Endodermal cell (in vitro differentiated cells): ENCODE data around the gene HAUS1. TPM values are rescaled to one million over a fixed set of nuclear protein-coding genes. Genes with fewer than 3 reads are reported as not detected.
"Not testable (repeated sequence)": the region's sequence is repeated elsewhere in the genome, so short reads cannot be mapped to it uniquely, and the experiment has no call there.

Source experiments
- DNase-seq: peaks from one replicate; pipeline ENCODE4 v3.0.0-alpha.2; 2017
- H3K27ac ChIP-seq: 2 replicates; pipeline ENCODE4 v1.5.1; 2013; ENCODE audit warnings: mild to moderate bottlenecking, low read depth, low read length, moderate library complexity
- H3K27me3 ChIP-seq: 2 replicates; pipeline ENCODE4 v1.6.1; 2013; ENCODE audit warnings: mild to moderate bottlenecking, low read length, moderate library complexity; ENCODE audit not compliant: insufficient read depth, control insufficient read depth, poor library complexity, severe bottlenecking
- H3K36me3 ChIP-seq: 2 replicates; pipeline ENCODE4 v1.7.0; 2013; ENCODE audit warnings: mild to moderate bottlenecking, low read length, moderate library complexity; ENCODE audit not compliant: control insufficient read depth, insufficient read depth
- H3K4me1 ChIP-seq: one replicate; pipeline ENCODE4 v1.7.0; 2013; ENCODE audit warnings: low read length; ENCODE audit not compliant: control insufficient read depth, insufficient read depth
- H3K4me3 ChIP-seq: 2 replicates; pipeline ENCODE4 v1.5.1; 2013; ENCODE audit warnings: mild to moderate bottlenecking, low read length, moderate library complexity
- H3K9ac ChIP-seq: 2 replicates; pipeline ENCODE4 v1.6.1; 2013; ENCODE audit warnings: mild to moderate bottlenecking, low read length, moderate library complexity; ENCODE audit not compliant: poor library complexity, severe bottlenecking; ENCODE audit errors: extremely low read depth
- H3K9me3 ChIP-seq: 2 replicates; pipeline ENCODE4 v1.6.1; 2013; ENCODE audit warnings: mild to moderate bottlenecking, low read length, moderate library complexity; ENCODE audit not compliant: control insufficient read depth
- H3K27ac Mint-ChIP-seq: 2 replicates; pipeline ENCODE4 v1.8.0; 2020; ENCODE audit warnings: mixed read lengths
- H3K27me3 Mint-ChIP-seq: 2 replicates; pipeline ENCODE4 v1.8.0; 2021; ENCODE audit warnings: mild to moderate bottlenecking, mixed read lengths; ENCODE audit not compliant: insufficient read depth
- H3K36me3 Mint-ChIP-seq: 2 replicates; pipeline ENCODE4 v1.8.0; 2020; ENCODE audit warnings: low read depth, mixed read lengths
- H3K4me1 Mint-ChIP-seq: 2 replicates; pipeline ENCODE4 v1.8.0; 2020; ENCODE audit warnings: mixed read lengths
- H3K4me3 Mint-ChIP-seq: 2 replicates; pipeline ENCODE4 v1.8.0; 2020; ENCODE audit warnings: mild to moderate bottlenecking, moderate library complexity, mixed read lengths
- H3K9me3 Mint-ChIP-seq: 2 replicates; pipeline ENCODE4 v1.8.0; 2020; ENCODE audit warnings: mild to moderate bottlenecking, mixed read lengths
- CTCF ChIP-seq: fragments of 200-600 bp; sonication (generic); conservative IDR thresholded peaks from 2 replicates; pipeline ENCODE4 v1.5.0; 2021; ENCODE audit warnings: antibody characterized with exemption, mild to moderate bottlenecking
- WGBS, 2 experiments: methylation state at CpG; one replicate each; pipeline versions ENCODE4 v1.1.5 to v1.1.7; 2013; ENCODE audit warnings: missing lambda C conversion rate in 2 of 2, mixed read lengths in 1 of 2; ENCODE audit not compliant: insufficient coverage in 1 of 2, insufficient read length in 1 of 2; 5-methylcytosine and 5-hydroxymethylcytosine counted together
- total RNA-seq, 2 donors: library from RNA; stranded (reverse); fragmentation: NEBNext Ultra II Directional in 1 of 2; extraction: Animal tissue kit (Norgen Biotek cat#: 25700) in 1 of 2; gene quantifications; 2 replicates in 1 of 2; 3 replicates in 1 of 2; pipeline ENCODE4 v1.2.1, GENCODE V29; 2021

The HAUS1 gene
- total RNA-seq, 2 donors from 2014 or later = 80.1 to 130 TPM

- Mint-ChIP-seq H3K27me3 (no peaks in the 10 kb centered on the region), H3K4me3 (no peak overlapping the region), H3K4me1 (peaks cover 21% of the 10 kb centered on the region), H3K27ac (no peak overlapping the region), H3K36me3 (peaks cover 63% of the 10 kb centered on the region), H3K9me3 (peaks cover 7% of the 10 kb centered on the region)
- Histone ChIP-seq H3K27ac (no peak overlapping the region), H3K9me3 (peaks cover 11% of the 10 kb centered on the region), H3K4me3 (no peak overlapping the region), H3K36me3 (peaks cover 55% of the 10 kb centered on the region), H3K9ac (no peak overlapping the region), H3K27me3 (no peaks in the 10 kb centered on the region), H3K4me1 (peaks cover 6% of the 10 kb centered on the region)
- TF ChIP-seq CTCF = no peak
- 88 to 100% methylated on average over 1 to 3 of the region's 3 CpGs for WGBS, 2 experiments
- DNase-seq = no peak
Observed at GRCh38 chr18:46110406-46110805, 6.2 kb downstream of the HAUS1 start.

- H3K27ac Mint-ChIP-seq = peak overlapping the region; percentile 36
- Histone ChIP-seq H3K9me3 (peaks cover 11% of the 10 kb centered on the region), H3K27ac (no peak overlapping the region), H3K4me1 (peaks cover 6% of the 10 kb centered on the region), H3K36me3 (peaks cover 58% of the 10 kb centered on the region), H3K4me3 (peak overlapping the region; percentile 27), H3K27me3 (no peaks in the 10 kb centered on the region), H3K9ac (no peak overlapping the region)
- H3K36me3 Mint-ChIP-seq = peaks cover 63% of the 10 kb centered on the region
- H3K4me1 Mint-ChIP-seq = peaks cover 21% of the 10 kb centered on the region
- WGBS, 2 experiments = 54% methylated on average over 1 of the region's 1 CpG; no CpG with 5 or more reads in 1 of the 2 experiments
- H3K9me3 Mint-ChIP-seq = peaks cover 7% of the 10 kb centered on the region
- no peak overlapping the region for H3K4me3 Mint-ChIP-seq
- H3K27me3 Mint-ChIP-seq = no peaks in the 10 kb centered on the region
- DNase-seq = no peak
- no peak for TF ChIP-seq CTCF
Observed at GRCh38 chr18:46113751-46114150, 9.6 kb downstream of the HAUS1 start.

GRCh38 chr18:46126625-46127024 lies 22.4 kb downstream of the HAUS1 start:
- not testable (repeated sequence) for H3K4me1 Mint-ChIP-seq, H3K9me3 Mint-ChIP-seq, H3K27me3 Mint-ChIP-seq, H3K4me1 ChIP-seq, H3K9me3 ChIP-seq, H3K9ac ChIP-seq, H3K27ac ChIP-seq, H3K4me3 Mint-ChIP-seq, H3K27me3 ChIP-seq, DNase-seq, H3K4me3 ChIP-seq, H3K27ac Mint-ChIP-seq
- peaks cover 70% of the 10 kb centered on the region for H3K36me3 ChIP-seq
- peaks cover 68% of the 10 kb centered on the region for H3K36me3 Mint-ChIP-seq
- 94 to 99% methylated on average over 3 to 4 of the region's 4 CpGs for WGBS, 2 experiments

- H3K4me3 Mint-ChIP-seq = no peak overlapping the region
- H3K4me1 ChIP-seq = no peaks in the 10 kb centered on the region
- WGBS, 2 experiments = 92 to 100% methylated on average over 2 of the region's 2 CpGs
- H3K36me3 Mint-ChIP-seq = peaks cover 43% of the 10 kb centered on the region
- peaks cover 5% of the 10 kb centered on the region for H3K4me1 Mint-ChIP-seq
- H3K27me3 Mint-ChIP-seq = no peaks in the 10 kb centered on the region
- no peak for DNase-seq
- peaks cover 46% of the 10 kb centered on the region for H3K36me3 ChIP-seq
- H3K27ac Mint-ChIP-seq = no peak overlapping the region
- no peak overlapping the region for H3K9ac ChIP-seq
- no peak overlapping the region for H3K27ac ChIP-seq
- no peaks in the 10 kb centered on the region for H3K9me3 ChIP-seq
- H3K9me3 Mint-ChIP-seq = no peaks in the 10 kb centered on the region
- H3K27me3 ChIP-seq = no peaks in the 10 kb centered on the region
- no peak overlapping the region for H3K4me3 ChIP-seq
- TF ChIP-seq CTCF = no peak
Observed at GRCh38 chr18:46130061-46130460, 25.9 kb downstream of the HAUS1 start.

- H3K9me3 Mint-ChIP-seq, H3K27ac Mint-ChIP-seq, H3K27me3 Mint-ChIP-seq, H3K27me3 ChIP-seq, H3K27ac ChIP-seq, H3K4me3 Mint-ChIP-seq, H3K4me1 Mint-ChIP-seq, H3K4me3 ChIP-seq, DNase-seq, H3K9ac ChIP-seq, H3K9me3 ChIP-seq, H3K4me1 ChIP-seq: not testable (repeated sequence)
- 90% methylated on average over 5 of the region's 8 CpGs; no CpG with 5 or more reads in 1 of the 2 experiments for WGBS, 2 experiments
- H3K36me3 ChIP-seq = peaks cover 44% of the 10 kb centered on the region
- H3K36me3 Mint-ChIP-seq = peaks cover 41% of the 10 kb centered on the region
Observed at GRCh38 chr18:46130549-46130948, 26.4 kb downstream of the HAUS1 start.
